ENCODE results near the gene GABBR2. TPM values are rescaled to one million over a fixed set of nuclear protein-coding genes. Genes with fewer than 3 reads are reported as not detected.

Gene GABBR2
- total RNA-seq, 2 experiments from 2014 or later = not detected

- DNase-seq (peak; percentile 98), ATAC-seq (peak; percentile 88)
- CTCF ChIA-PET = interaction anchor here (1.0 to 5.2 kb wide), 22 partner anchors 8 to 622 kb away, joined by 3 to 49 read pairs (median 4); partner anchors contain the start of genes ANP32B, CORO2A, NANS and NCBP1
- Mint-ChIP-seq H3K36me3 (no peaks in the 10 kb centered on the region), H3K27me3 (peaks cover 7% of the 10 kb centered on the region), H3K4me3 (peak within 1 kb of the TSS; percentile 82), H3K27ac (peak within 1 kb of the TSS; percentile 98), H3K9me3 (ENCODE audit: low read depth) (no peaks in the 10 kb centered on the region), H3K4me1 (peaks cover 20% of the 10 kb centered on the region)
Measured at GRCh38 chr9:98255578-98256296, 453.0 kb downstream of the GABBR2 start, which contains the start of gene TBC1D2. Gene TBC1D2, minus strand, starts transcription at chr9:98255649. Its CDS starts 108 bp downstream, at chr9:98255541.

- CTCF ChIA-PET = interaction anchor here (1.2 to 5.2 kb wide), 15 partner anchors 48 to 365 kb away, joined by 3 to 49 read pairs (median 5); partner anchors contain the start of genes ANP32B, CORO2A, NANS and TRIM14
- peaks cover 7% of the 10 kb centered on the region for H3K27me3 Mint-ChIP-seq
- peak overlapping the region; percentile 98 for H3K27ac Mint-ChIP-seq
- H3K4me1 Mint-ChIP-seq = peaks cover 20% of the 10 kb centered on the region
- H3K36me3 Mint-ChIP-seq = no peaks in the 10 kb centered on the region
- DNase-seq (peak; percentile 63), ATAC-seq (peak; percentile 9)
- H3K9me3 Mint-ChIP-seq (ENCODE audit: low read depth) = no peaks in the 10 kb centered on the region
- peak overlapping the region; percentile 82 for H3K4me3 Mint-ChIP-seq
Measured at GRCh38 chr9:98255061-98255577, 453.6 kb downstream of the GABBR2 start.

GRCh38 chr9:98254228-98255060, 454.3 kb downstream of the GABBR2 start:
- CTCF ChIA-PET = interaction anchor here (1.2 to 5.2 kb wide), 10 partner anchors 47 to 364 kb away, joined by 3 to 49 read pairs (median 12); partner anchors contain the start of genes NANS, TRIM14 and TRMO
- peaks cover 20% of the 10 kb centered on the region for H3K4me1 Mint-ChIP-seq
- peaks cover 7% of the 10 kb centered on the region for H3K27me3 Mint-ChIP-seq

GRCh38 chr9:98253565-98253964, 455.2 kb downstream of the GABBR2 start:
- H3K9me3 Mint-ChIP-seq (ENCODE audit: low read depth) = no peaks in the 10 kb centered on the region
- H3K27me3 Mint-ChIP-seq = peaks cover 7% of the 10 kb centered on the region
- CTCF ChIA-PET = interaction anchor here (1.0 kb wide), 1 partner anchor 10 kb away, joined by 3 read pairs; no protein-coding TSS in a partner anchor
- H3K36me3 Mint-ChIP-seq = no peaks in the 10 kb centered on the region
- ATAC-seq (no peak), DNase-seq (no peak)
- H3K27ac Mint-ChIP-seq = no peak overlapping the region
- peaks cover 26% of the 10 kb centered on the region for H3K4me1 Mint-ChIP-seq
- H3K4me3 Mint-ChIP-seq = no peak overlapping the region

More at GRCh38 chr9:98254228-98255060, 454.3 kb downstream of the GABBR2 start:
- DNase-seq (no peak), ATAC-seq (no peak)
- peak overlapping the region; percentile 82 for H3K4me3 Mint-ChIP-seq
- no peaks in the 10 kb centered on the region for H3K9me3 Mint-ChIP-seq (ENCODE audit: low read depth)
- H3K36me3 Mint-ChIP-seq = no peaks in the 10 kb centered on the region
- no peak overlapping the region for H3K27ac Mint-ChIP-seq

GRCh38 chr9:98251551-98251950, 457.2 kb downstream of the GABBR2 start:
- Mint-ChIP-seq H3K9me3 (ENCODE audit: low read depth) (no peaks in the 10 kb centered on the region), H3K27me3 (peaks cover 7% of the 10 kb centered on the region), H3K4me1 (peaks cover 29% of the 10 kb centered on the region), H3K4me3 (no peak overlapping the region), H3K27ac (no peak overlapping the region), H3K36me3 (no peaks in the 10 kb centered on the region)
- DNase-seq = no peak
- CTCF ChIA-PET = interaction anchor here (1.2 to 1.3 kb wide), 2 partner anchors 8 to 12 kb away, joined by 3 to 5 read pairs; no protein-coding TSS in a partner anchor
- no peak for ATAC-seq

- no peak overlapping the region for H3K4me3 Mint-ChIP-seq
Measured at GRCh38 chr9:98249771-98250170, 459.0 kb downstream of the GABBR2 start.

GRCh38 chr9:98248737-98249474, 459.8 kb downstream of the GABBR2 start:
- Mint-ChIP-seq H3K27me3 (no peaks in the 10 kb centered on the region), H3K4me3 (no peak overlapping the region), H3K27ac (peak overlapping the region; percentile 16), H3K4me1 (peaks cover 17% of the 10 kb centered on the region), H3K9me3 (ENCODE audit: low read depth) (no peaks in the 10 kb centered on the region), H3K36me3 (no peaks in the 10 kb centered on the region)
- ATAC-seq = no peak
- CTCF ChIA-PET = interaction anchor here (0.9 to 1.1 kb wide), 2 partner anchors 15 to 43 kb away, joined by 4 read pairs; no protein-coding TSS in a partner anchor
- no peak for DNase-seq

More at GRCh38 chr9:98249771-98250170, 459.0 kb downstream of the GABBR2 start:
- Mint-ChIP-seq H3K36me3 (no peaks in the 10 kb centered on the region), H3K27ac (no peak overlapping the region), H3K9me3 (ENCODE audit: low read depth) (no peaks in the 10 kb centered on the region), H3K27me3 (peaks cover 4% of the 10 kb centered on the region), H3K4me1 (peaks cover 25% of the 10 kb centered on the region)
- DNase-seq (no peak), ATAC-seq (no peak)
- CTCF ChIA-PET = interaction anchor here (1.3 kb wide), 1 partner anchor 44 kb away, joined by 5 read pairs; no protein-coding TSS in a partner anchor

- Mint-ChIP-seq H3K27me3 (no peaks in the 10 kb centered on the region), H3K9me3 (ENCODE audit: low read depth) (no peaks in the 10 kb centered on the region), H3K4me3 (no peak overlapping the region), H3K36me3 (no peaks in the 10 kb centered on the region), H3K4me1 (peaks cover 14% of the 10 kb centered on the region), H3K27ac (no peak overlapping the region)
- DNase-seq (no peak), ATAC-seq (no peak)
- CTCF ChIA-PET = interaction anchor here (0.9 to 1.6 kb wide), 4 partner anchors 8 to 42 kb away, joined by 3 to 5 read pairs (median 4); no protein-coding TSS in a partner anchor
Measured at GRCh38 chr9:98247831-98248657, 460.7 kb downstream of the GABBR2 start.

- H3K36me3 Mint-ChIP-seq = no peaks in the 10 kb centered on the region
- CTCF ChIA-PET = no interaction called here
Measured at GRCh38 chr9:98242426-98242825, 466.3 kb downstream of the GABBR2 start.

GRCh38 chr9:98241357-98242300, 467.1 kb downstream of the GABBR2 start:
- CTCF ChIA-PET = interaction anchor here (0.9 to 1.7 kb wide), 3 partner anchors 22 to 123 kb away, joined by 3 to 5 read pairs (median 5); partner anchors contain the start of gene TRIM14
- Mint-ChIP-seq H3K4me1 (no peaks in the 10 kb centered on the region), H3K9me3 (ENCODE audit: low read depth) (no peaks in the 10 kb centered on the region), H3K4me3 (no peak overlapping the region), H3K36me3 (no peaks in the 10 kb centered on the region), H3K27me3 (no peaks in the 10 kb centered on the region), H3K27ac (peak overlapping the region; percentile 6)
- ATAC-seq (no peak), DNase-seq (no peak)

More at GRCh38 chr9:98242426-98242825, 466.3 kb downstream of the GABBR2 start:
- H3K27me3 Mint-ChIP-seq = no peaks in the 10 kb centered on the region
- DNase-seq = no peak
- H3K27ac Mint-ChIP-seq = no peak overlapping the region
- H3K9me3 Mint-ChIP-seq (ENCODE audit: low read depth) = no peaks in the 10 kb centered on the region
- H3K4me1 Mint-ChIP-seq = no peaks in the 10 kb centered on the region
- no peak overlapping the region for H3K4me3 Mint-ChIP-seq
- no peak for ATAC-seq

GRCh38 chr9:98240475-98240874, 468.3 kb downstream of the GABBR2 start:
- DNase-seq = no peak
- Mint-ChIP-seq H3K4me3 (no peak overlapping the region), H3K27ac (no peak overlapping the region), H3K4me1 (no peaks in the 10 kb centered on the region), H3K9me3 (ENCODE audit: low read depth) (no peaks in the 10 kb centered on the region), H3K27me3 (no peaks in the 10 kb centered on the region), H3K36me3 (no peaks in the 10 kb centered on the region)
- no peak for ATAC-seq
- CTCF ChIA-PET = interaction anchor here (1.4 to 1.7 kb wide), 2 partner anchors 23 to 122 kb away, joined by 5 read pairs; partner anchors contain the start of gene TRIM14
